ENCODE results near the gene FYN.

FYN gene

GRCh38 chr6:111832833-111833418 lies 40.3 kb downstream of the FYN start:
- DNase-seq (ENCODE audit: low read depth in 2 of 2) = no peak

GRCh38 chr6:111831408-111831807 lies 41.8 kb downstream of the FYN start:
- DNase-seq (ENCODE audit: low read depth in 2 of 2) = no peak

- no peak for DNase-seq (ENCODE audit: low read depth in 2 of 2)
Observed at GRCh38 chr6:111829998-111830397, 43.3 kb downstream of the FYN start.

GRCh38 chr6:111829581-111829980 lies 43.7 kb downstream of the FYN start:
- DNase-seq (ENCODE audit: low read depth in 2 of 2) = no peak

GRCh38 chr6:111828809-111829208 lies 44.4 kb downstream of the FYN start:
- DNase-seq (ENCODE audit: low read depth in 2 of 2) = no peak

- no peak for DNase-seq (ENCODE audit: low read depth in 2 of 2)
Observed at GRCh38 chr6:111825439-111826086, 47.7 kb downstream of the FYN start.

GRCh38 chr6:111824608-111825337 lies 48.5 kb downstream of the FYN start:
- DNase-seq (ENCODE audit: low read depth in 2 of 2) = no peak

GRCh38 chr6:111823831-111824607 lies 49.2 kb downstream of the FYN start:
- no peak for DNase-seq (ENCODE audit: low read depth in 2 of 2)

- no peak for DNase-seq (ENCODE audit: low read depth in 2 of 2)
Observed at GRCh38 chr6:111823012-111823411, 50.2 kb downstream of the FYN start.

GRCh38 chr6:111819458-111819857 lies 53.8 kb downstream of the FYN start:
- no peak for DNase-seq (ENCODE audit: low read depth in 2 of 2)

- DNase-seq (ENCODE audit: low read depth in 2 of 2) = no peak
Observed at GRCh38 chr6:111818539-111819226, 54.6 kb downstream of the FYN start.

- no peak for DNase-seq (ENCODE audit: low read depth in 2 of 2)
Observed at GRCh38 chr6:111817451-111818120, 55.7 kb downstream of the FYN start.

GRCh38 chr6:111813677-111814310 lies 59.5 kb downstream of the FYN start:
- DNase-seq (ENCODE audit: low read depth in 2 of 2) = no peak

GRCh38 chr6:111813237-111813636 lies 60.0 kb downstream of the FYN start:
- no peak for DNase-seq (ENCODE audit: low read depth in 2 of 2)

- DNase-seq (ENCODE audit: low read depth in 2 of 2) = no peak
Observed at GRCh38 chr6:111812060-111813038, 60.9 kb downstream of the FYN start.

GRCh38 chr6:111810294-111811131 lies 62.7 kb downstream of the FYN start:
- no peak for DNase-seq (ENCODE audit: low read depth in 2 of 2)

GRCh38 chr6:111809766-111810165 lies 63.5 kb downstream of the FYN start:
- no peak for DNase-seq (ENCODE audit: low read depth in 2 of 2)

GRCh38 chr6:111809264-111809663 lies 64.0 kb downstream of the FYN start:
- no peak for DNase-seq (ENCODE audit: low read depth in 2 of 2)

GRCh38 chr6:111808493-111808892 lies 64.8 kb downstream of the FYN start:
- DNase-seq (ENCODE audit: low read depth in 2 of 2) = no peak

Measured in stimulated activated CD4-positive, alpha-beta T cell treated with anti-CD3 and anti-CD28 coated beads, Interleukin-15, amount 100 ng/mL, for 48 hours (primary cell).